Measurements from ENCODE around the gene BCL2L1.

BCL2L1 gene

DNA sequence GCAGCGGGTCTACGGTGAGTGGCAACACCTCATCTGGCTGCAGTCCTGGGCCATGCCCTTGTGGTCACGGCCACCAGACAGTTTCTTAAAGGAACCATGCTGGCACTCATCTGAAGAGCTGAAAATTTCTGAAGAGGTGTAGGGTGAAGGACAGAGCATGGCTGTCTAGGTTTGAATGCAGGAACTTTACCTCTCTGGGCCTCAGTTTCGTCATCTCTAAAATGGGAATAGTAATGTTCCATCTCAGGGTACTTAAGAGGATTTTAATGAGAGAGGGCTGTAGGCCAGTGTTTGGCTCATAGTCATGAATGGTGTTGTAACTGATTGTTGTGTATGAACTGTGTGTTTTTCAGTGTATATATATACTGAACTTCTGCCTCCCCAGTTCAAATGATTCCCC lies 79.1 kb downstream of the BCL2L1 start:
- FAIRE-seq = no peak
- TF ChIP-seq TAF1 (IDR thresholded peaks at IDR 0.05; ENCODE audit: low read depth, low read length) (no peak), POLR2AphosphoS5 (IDR thresholded peaks at IDR 0.05; ENCODE audit: low read depth, low read length) (no peak), PAX5 (IDR thresholded peaks at IDR 0.05; ENCODE audit: insufficient read depth, low read length, severe bottlenecking) (no peak), POLR2A (IDR thresholded peaks at IDR 0.05; ENCODE audit: low read depth, low read length) (no peak), POU2F2 (IDR thresholded peaks at IDR 0.05; ENCODE audit: low read depth, low read length) (no peak), SPI1 (IDR thresholded peaks at IDR 0.05; ENCODE audit: low read depth, low read length) (no peak)
- no peak for DNase-seq (ENCODE audit: insufficient read length, low spot score)

DNA sequence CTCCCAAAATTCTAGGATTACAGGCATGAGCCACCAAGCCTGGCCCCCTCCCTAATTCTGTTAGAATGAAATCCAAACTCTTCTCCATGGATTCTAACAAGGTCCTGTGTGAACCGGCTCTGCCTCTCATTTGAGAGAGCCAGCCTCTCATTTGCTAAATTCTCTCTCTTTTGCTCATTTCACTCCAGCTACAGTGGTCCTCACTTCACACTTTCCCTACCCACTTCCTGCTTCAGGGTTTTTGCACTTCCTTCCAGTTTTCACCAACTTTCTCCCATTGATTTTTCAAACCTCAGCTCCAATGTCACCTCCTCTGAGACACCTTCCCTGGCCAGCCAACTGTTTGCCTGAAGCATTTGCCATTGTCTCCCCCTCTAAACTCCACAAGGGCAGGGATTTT lies 79.8 kb downstream of the BCL2L1 start:
- DNase-seq (ENCODE audit: insufficient read length, low spot score) (no peak), FAIRE-seq (no peak)
- TF ChIP-seq POU2F2 (IDR thresholded peaks at IDR 0.05; ENCODE audit: low read depth, low read length) = no peak
- TF ChIP-seq PAX5 (IDR thresholded peaks at IDR 0.05; ENCODE audit: insufficient read depth, low read length, severe bottlenecking) = no peak
- TF ChIP-seq TAF1 (IDR thresholded peaks at IDR 0.05; ENCODE audit: low read depth, low read length) = no peak
- TF ChIP-seq POLR2A (IDR thresholded peaks at IDR 0.05; ENCODE audit: low read depth, low read length) = no peak
- no peak; the same call in 1 of the 2 replicates for TF ChIP-seq SPI1 (IDR thresholded peaks at IDR 0.05; ENCODE audit: low read depth, low read length)

DNA sequence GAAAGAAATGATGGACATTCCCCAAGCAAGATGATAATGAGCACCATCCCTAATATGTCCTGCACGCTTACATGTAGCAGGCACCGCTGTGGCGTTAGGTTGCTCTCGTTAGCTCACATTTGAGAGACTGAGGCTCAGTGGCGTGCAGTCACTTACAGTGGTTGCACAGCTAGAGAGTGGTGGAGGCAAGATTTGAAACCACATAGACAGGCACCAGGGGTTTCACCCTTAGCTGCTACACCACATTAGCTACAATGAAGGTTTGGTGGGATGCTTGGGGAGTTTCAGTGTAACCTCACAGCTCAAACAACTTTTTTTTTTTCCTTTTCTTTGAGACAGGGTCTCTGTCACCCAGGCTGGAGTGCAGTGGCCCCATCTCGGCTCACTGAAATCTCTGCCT lies 81.3 kb downstream of the BCL2L1 start:
- no peak for DNase-seq (ENCODE audit: insufficient read length, low spot score)
- FAIRE-seq = peak; percentile 73
- no peak for TF ChIP-seq SPI1 (IDR thresholded peaks at IDR 0.05; ENCODE audit: low read depth, low read length)
- no peak for TF ChIP-seq POLR2A (IDR thresholded peaks at IDR 0.05; ENCODE audit: low read depth, low read length)
- no peak for TF ChIP-seq POU2F2 (IDR thresholded peaks at IDR 0.05; ENCODE audit: low read depth, low read length)
- TF ChIP-seq PAX5 (IDR thresholded peaks at IDR 0.05; ENCODE audit: insufficient read depth, low read length, severe bottlenecking) = no peak
- no peak for TF ChIP-seq POLR2AphosphoS5 (IDR thresholded peaks at IDR 0.05; ENCODE audit: low read depth, low read length)
- TF ChIP-seq TAF1 (IDR thresholded peaks at IDR 0.05; ENCODE audit: low read depth, low read length) = no peak

DNA sequence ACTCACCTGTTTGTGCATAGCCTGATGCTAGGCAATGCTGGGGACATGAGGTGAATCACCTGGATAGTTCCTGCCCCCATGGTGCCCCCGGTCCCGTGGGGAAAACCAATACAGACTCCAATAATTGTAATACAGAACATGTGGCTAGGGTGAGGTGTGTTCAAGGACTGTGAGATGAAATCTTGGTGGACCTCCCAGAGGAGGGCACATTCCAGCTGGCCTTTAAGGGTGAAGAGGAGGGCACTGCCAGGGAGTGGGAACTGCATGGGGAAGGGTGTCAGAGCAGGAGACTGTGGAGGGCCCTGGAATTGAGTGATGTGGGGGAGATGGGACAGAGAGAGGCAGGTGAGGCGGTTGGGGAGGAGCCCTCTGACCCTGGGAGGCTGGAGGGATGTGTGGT lies 82.4 kb downstream of the BCL2L1 start:
- FAIRE-seq = no peak
- no peak for TF ChIP-seq POU2F2 (IDR thresholded peaks at IDR 0.05; ENCODE audit: low read depth, low read length)
- no peak for TF ChIP-seq POLR2AphosphoS5 (IDR thresholded peaks at IDR 0.05; ENCODE audit: low read depth, low read length)
- TF ChIP-seq PAX5 (IDR thresholded peaks at IDR 0.05; ENCODE audit: insufficient read depth, low read length, severe bottlenecking) = no peak
- TF ChIP-seq TAF1 (IDR thresholded peaks at IDR 0.05; ENCODE audit: low read depth, low read length) = no peak
- TF ChIP-seq SPI1 (IDR thresholded peaks at IDR 0.05; ENCODE audit: low read depth, low read length) = no peak
- TF ChIP-seq POLR2A (IDR thresholded peaks at IDR 0.05; ENCODE audit: low read depth, low read length) = no peak
- DNase-seq (ENCODE audit: insufficient read length, low spot score) = no peak

DNA sequence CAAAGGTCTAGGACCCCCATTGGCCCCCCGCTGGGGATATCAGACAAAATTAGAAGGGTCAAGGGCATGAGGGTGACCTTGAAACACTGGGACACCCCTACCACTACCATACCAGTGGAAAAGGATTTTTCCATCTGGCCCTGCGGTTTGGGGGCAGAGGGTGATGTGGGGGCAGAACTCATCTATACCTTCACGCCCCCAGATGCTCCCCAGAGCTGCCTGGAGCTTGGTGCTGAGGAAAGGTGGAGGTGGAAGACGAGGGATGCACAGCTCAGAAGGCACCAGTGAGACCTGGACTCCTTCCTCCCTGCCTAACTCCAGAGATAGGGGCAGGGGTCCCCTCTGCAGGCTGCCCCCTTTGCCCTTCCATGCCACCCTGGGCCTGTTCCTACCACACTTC lies 83.9 kb downstream of the BCL2L1 start:
- DNase-seq (ENCODE audit: insufficient read length, low spot score) = no peak
- TF ChIP-seq POLR2AphosphoS5 (IDR thresholded peaks at IDR 0.05; ENCODE audit: low read depth, low read length) (no peak), POU2F2 (IDR thresholded peaks at IDR 0.05; ENCODE audit: low read depth, low read length) (no peak), PAX5 (IDR thresholded peaks at IDR 0.05; ENCODE audit: insufficient read depth, low read length, severe bottlenecking) (no peak), SPI1 (IDR thresholded peaks at IDR 0.05; ENCODE audit: low read depth, low read length) (no peak), POLR2A (IDR thresholded peaks at IDR 0.05; ENCODE audit: low read depth, low read length) (no peak), TAF1 (IDR thresholded peaks at IDR 0.05; ENCODE audit: low read depth, low read length) (no peak)
- no peak for FAIRE-seq

DNA sequence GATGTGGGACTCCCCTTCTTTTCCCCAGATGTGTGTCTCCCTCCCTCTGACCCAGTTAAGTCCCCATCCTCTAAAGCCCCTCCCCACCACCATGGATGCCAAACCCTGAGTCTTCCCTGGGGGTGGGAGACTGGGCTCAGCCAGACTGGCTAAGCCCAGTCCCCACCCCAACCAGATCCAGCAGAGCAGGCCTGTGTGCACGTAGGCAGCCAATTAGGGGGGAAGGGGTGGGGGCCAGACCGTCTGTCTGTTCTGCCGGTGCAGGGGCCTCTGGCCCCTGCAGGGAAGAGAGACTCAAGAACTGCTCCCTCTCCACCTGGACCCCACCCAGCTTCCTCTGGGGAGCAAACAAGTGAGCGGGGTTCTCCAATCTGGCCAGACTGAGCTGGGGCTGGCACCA lies 84.4 kb downstream of the BCL2L1 start:
- TF ChIP-seq POLR2A (IDR thresholded peaks at IDR 0.05; ENCODE audit: low read depth, low read length) (no peak), SPI1 (IDR thresholded peaks at IDR 0.05; ENCODE audit: low read depth, low read length) (no peak), POU2F2 (IDR thresholded peaks at IDR 0.05; ENCODE audit: low read depth, low read length) (no peak), POLR2AphosphoS5 (IDR thresholded peaks at IDR 0.05; ENCODE audit: low read depth, low read length) (no peak), TAF1 (IDR thresholded peaks at IDR 0.05; ENCODE audit: low read depth, low read length) (no peak), PAX5 (IDR thresholded peaks at IDR 0.05; ENCODE audit: insufficient read depth, low read length, severe bottlenecking) (no peak)
- no peak for DNase-seq (ENCODE audit: insufficient read length, low spot score)
- no peak for FAIRE-seq

DNA sequence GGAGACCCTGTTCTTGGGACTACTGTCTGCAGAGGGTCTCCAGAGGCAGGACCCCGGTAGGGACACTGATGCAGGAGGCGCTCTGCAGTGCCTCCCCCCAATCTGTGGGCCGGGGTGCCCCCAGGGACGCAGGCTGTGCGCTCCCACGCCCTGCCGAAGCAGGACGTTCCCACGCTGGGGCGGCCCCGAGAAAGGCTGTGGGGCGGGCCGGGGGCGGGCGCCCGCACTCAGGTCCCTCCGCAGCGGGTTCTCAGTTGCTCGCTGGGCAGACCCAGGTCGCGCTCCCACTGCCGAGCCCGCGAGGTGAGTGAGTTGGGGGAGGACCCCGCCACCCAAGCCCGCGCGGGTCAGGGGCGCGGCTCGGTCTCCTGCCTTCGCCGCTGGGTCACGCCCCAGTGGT lies 85.0 kb downstream of the BCL2L1 start, which contains the start of gene COX4I2:
COX4I2 (plus strand) TSS at position 253 of the 400 bp plus-strand sequence. CDS start 1,106 bp downstream, outside the sequence.
- FAIRE-seq (no peak), DNase-seq (ENCODE audit: insufficient read length, low spot score) (no peak)
- no peak for TF ChIP-seq TAF1 (IDR thresholded peaks at IDR 0.05; ENCODE audit: low read depth, low read length)

DNA sequence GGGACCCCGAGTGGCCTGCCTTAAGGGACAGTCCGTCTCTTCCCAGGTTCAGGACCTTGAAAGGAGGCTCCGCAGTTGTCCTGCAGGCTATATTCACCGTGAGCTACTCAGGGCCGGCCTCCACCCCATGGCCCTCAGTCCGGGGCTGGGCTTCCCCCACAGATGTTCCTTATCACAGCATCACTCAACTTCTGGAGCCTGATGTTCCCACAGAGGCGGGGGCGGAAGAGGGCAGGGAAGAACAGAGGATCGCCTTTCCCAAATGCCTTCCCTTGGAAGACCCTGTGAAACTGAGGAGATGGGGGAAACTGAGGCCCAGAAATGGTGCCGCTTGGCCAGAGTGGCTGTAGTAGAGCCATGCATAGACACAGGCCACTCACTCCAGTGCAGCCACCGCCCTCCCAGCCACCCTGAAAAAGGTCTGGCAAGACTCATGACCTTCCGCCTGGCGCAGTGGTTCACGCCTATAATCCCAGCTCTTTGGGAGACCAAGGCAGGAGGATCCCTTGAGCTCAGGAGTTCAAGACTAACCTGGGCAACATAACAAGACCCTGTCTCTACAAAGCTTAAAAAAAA lies 89.2 kb downstream of the BCL2L1 start:
- FAIRE-seq = no peak
- DNase-seq (ENCODE audit: insufficient read length, low spot score) = no peak
- TF ChIP-seq PAX5 (IDR thresholded peaks at IDR 0.05; ENCODE audit: insufficient read depth, low read length, severe bottlenecking) (no peak), SPI1 (IDR thresholded peaks at IDR 0.05; ENCODE audit: low read depth, low read length) (no peak), TAF1 (IDR thresholded peaks at IDR 0.05; ENCODE audit: low read depth, low read length) (no peak), POLR2A (IDR thresholded peaks at IDR 0.05; ENCODE audit: low read depth, low read length) (no peak), POU2F2 (IDR thresholded peaks at IDR 0.05; ENCODE audit: low read depth, low read length) (no peak), POLR2AphosphoS5 (IDR thresholded peaks at IDR 0.05; ENCODE audit: low read depth, low read length) (no peak)

DNA sequence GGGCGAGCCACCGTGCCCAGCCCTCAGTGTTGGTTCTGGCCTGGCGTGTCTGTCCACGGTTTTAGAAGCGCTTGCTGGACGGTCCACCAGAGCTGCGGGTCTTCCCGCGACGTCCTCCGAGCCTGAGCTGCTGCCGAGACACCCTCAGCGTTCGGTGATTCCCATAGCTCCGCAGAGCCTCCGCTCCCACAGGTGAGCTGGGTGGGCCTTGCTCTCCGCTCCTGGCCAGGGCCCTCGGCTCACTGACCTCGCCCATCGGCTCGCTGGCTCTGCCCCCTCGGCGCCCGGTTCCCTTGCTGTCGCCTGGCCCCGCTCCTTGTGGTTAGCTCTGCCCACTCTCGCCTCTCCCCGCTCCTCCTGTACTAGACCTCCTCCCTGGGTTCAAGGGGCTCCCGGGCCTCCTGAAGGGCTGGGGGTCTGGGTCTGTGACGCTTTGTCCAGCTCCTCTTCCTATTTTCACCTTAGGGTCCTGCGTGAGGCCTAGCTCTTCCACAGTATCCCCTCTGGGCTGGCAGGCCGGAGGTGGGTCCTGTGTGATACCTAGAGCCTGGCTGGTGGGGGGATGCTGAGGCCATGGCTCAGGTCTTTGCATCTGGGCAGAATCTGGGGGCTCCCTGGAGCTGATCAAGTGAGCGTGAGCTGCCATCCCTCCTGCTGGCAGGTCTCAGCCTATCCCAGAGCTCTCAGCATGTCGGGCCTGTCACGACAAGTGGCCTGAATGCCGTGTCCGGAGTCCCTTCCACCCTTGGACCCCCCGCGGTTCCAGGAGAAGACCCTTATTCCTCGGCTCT lies 89.9 kb downstream of the BCL2L1 start:
- no peak for FAIRE-seq
- no peak for TF ChIP-seq SPI1 (IDR thresholded peaks at IDR 0.05; ENCODE audit: low read depth, low read length)
- no peak for TF ChIP-seq PAX5 (IDR thresholded peaks at IDR 0.05; ENCODE audit: insufficient read depth, low read length, severe bottlenecking)
- TF ChIP-seq POU2F2 (IDR thresholded peaks at IDR 0.05; ENCODE audit: low read depth, low read length) = no peak
- TF ChIP-seq TAF1 (IDR thresholded peaks at IDR 0.05; ENCODE audit: low read depth, low read length) = no peak
- no peak for TF ChIP-seq POLR2A (IDR thresholded peaks at IDR 0.05; ENCODE audit: low read depth, low read length)
- no peak for TF ChIP-seq POLR2AphosphoS5 (IDR thresholded peaks at IDR 0.05; ENCODE audit: low read depth, low read length)
- DNase-seq (ENCODE audit: insufficient read length, low spot score) = no peak

All from GM12891 (cell line).